ENCODE data around the gene SMG6.

DNA sequence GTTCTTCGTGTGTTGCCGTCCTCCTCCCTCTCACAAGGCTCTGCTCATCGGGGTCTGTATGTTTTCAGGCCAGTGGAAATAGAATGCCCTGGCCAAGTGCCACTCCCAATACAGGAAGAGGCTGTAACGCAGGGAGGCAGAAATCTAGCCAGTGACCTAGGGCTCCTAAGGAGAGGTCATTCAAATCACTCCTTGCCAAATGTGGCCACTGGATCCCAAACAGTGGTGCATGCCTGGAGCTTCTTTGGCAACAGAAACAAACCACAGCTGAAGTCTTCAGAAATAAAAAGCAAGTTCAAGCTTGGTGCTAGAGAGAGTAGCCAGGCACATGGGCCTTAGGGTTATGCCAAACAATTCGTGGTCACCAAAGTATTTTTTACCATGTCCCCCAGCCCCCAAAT is 66.1 kb downstream of the SMG6 start:
- TF ChIP-seq GATA2 (CRISPR knock-in tag; IDR thresholded peaks at IDR 0.05) (no peak), JUND (IDR thresholded peaks at IDR 0.05) (no peak), EP300 (IDR thresholded peaks at IDR 0.05; ENCODE audit: borderline replicate concordance in 1 of 2, low read depth in 1 of 2, low read length in 1 of 2) (no peak), FOSL2 (IDR thresholded peaks at IDR 0.05; ENCODE audit: borderline replicate concordance, low read depth) (no peak), POLR2AphosphoS5 (IDR thresholded peaks at IDR 0.05; ENCODE audit: low read depth, low read length) (no peak), RAD21 (IDR thresholded peaks at IDR 0.05; ENCODE audit: low read length) (no peak), MXI1 (IDR thresholded peaks at IDR 0.05; ENCODE audit: low read depth, low read length) (no peak), SMC3 (IDR thresholded peaks at IDR 0.05; ENCODE audit: low read depth, low read length) (no peak)
- TF ChIP-seq, protein P1, sequence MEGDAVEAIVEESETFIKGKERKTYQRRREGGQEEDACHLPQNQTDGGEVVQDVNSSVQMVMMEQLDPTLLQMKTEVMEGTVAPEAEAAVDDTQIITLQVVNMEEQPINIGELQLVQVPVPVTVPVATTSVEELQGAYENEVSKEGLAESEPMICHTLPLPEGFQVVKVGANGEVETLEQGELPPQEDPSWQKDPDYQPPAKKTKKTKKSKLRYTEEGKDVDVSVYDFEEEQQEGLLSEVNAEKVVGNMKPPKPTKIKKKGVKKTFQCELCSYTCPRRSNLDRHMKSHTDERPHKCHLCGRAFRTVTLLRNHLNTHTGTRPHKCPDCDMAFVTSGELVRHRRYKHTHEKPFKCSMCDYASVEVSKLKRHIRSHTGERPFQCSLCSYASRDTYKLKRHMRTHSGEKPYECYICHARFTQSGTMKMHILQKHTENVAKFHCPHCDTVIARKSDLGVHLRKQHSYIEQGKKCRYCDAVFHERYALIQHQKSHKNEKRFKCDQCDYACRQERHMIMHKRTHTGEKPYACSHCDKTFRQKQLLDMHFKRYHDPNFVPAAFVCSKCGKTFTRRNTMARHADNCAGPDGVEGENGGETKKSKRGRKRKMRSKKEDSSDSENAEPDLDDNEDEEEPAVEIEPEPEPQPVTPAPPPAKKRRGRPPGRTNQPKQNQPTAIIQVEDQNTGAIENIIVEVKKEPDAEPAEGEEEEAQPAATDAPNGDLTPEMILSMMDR (IDR thresholded peaks at IDR 0.05), result no peak
- TF ChIP-seq, protein P2, sequence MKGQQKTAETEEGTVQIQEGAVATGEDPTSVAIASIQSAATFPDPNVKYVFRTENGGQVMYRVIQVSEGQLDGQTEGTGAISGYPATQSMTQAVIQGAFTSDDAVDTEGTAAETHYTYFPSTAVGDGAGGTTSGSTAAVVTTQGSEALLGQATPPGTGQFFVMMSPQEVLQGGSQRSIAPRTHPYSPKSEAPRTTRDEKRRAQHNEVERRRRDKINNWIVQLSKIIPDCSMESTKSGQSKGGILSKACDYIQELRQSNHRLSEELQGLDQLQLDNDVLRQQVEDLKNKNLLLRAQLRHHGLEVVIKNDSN (IDR thresholded peaks at IDR 0.05; ENCODE audit: borderline replicate concordance, low read depth), result no peak
- TF ChIP-seq, protein P3, sequence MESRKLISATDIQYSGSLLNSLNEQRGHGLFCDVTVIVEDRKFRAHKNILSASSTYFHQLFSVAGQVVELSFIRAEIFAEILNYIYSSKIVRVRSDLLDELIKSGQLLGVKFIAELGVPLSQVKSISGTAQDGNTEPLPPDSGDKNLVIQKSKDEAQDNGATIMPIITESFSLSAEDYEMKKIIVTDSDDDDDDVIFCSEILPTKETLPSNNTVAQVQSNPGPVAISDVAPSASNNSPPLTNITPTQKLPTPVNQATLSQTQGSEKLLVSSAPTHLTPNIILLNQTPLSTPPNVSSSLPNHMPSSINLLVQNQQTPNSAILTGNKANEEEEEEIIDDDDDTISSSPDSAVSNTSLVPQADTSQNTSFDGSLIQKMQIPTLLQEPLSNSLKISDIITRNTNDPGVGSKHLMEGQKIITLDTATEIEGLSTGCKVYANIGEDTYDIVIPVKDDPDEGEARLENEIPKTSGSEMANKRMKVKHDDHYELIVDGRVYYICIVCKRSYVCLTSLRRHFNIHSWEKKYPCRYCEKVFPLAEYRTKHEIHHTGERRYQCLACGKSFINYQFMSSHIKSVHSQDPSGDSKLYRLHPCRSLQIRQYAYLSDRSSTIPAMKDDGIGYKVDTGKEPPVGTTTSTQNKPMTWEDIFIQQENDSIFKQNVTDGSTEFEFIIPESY (IDR thresholded peaks at IDR 0.05; ENCODE audit: borderline replicate concordance, low read depth), result no peak
- TF ChIP-seq, protein P4, sequence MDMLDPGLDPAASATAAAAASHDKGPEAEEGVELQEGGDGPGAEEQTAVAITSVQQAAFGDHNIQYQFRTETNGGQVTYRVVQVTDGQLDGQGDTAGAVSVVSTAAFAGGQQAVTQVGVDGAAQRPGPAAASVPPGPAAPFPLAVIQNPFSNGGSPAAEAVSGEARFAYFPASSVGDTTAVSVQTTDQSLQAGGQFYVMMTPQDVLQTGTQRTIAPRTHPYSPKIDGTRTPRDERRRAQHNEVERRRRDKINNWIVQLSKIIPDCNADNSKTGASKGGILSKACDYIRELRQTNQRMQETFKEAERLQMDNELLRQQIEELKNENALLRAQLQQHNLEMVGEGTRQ (IDR thresholded peaks at IDR 0.05; ENCODE audit: borderline replicate concordance, low read depth, low read length), result no peak
